22Rv1 (cell line): ENCODE results near the gene FBRSL1.

Experiments used
- H3K27ac ChIP-seq: fragments of 450-650 bp; 2 replicates; pipeline ENCODE4 v1.5.1; 2017
- ZFX ChIP-seq: fragments of 450-650 bp; IDR thresholded peaks from 2 replicates; pipeline ENCODE4 v1.6.1; 2017; ENCODE audit warnings: antibody characterized with exemption, borderline replicate concordance
- TF ChIP-seq, protein P1 (sequence below): fragments of 450-650 bp; IDR thresholded peaks from 2 replicates; pipeline ENCODE4 v1.5.1; 2017; ENCODE audit warnings: mild to moderate bottlenecking

Gene FBRSL1

GRCh38 chr12:132454933-132455418, 35.0 kb upstream of the FBRSL1 start:
- TF ChIP-seq ZFX, result no peak
- TF ChIP-seq, protein P1, sequence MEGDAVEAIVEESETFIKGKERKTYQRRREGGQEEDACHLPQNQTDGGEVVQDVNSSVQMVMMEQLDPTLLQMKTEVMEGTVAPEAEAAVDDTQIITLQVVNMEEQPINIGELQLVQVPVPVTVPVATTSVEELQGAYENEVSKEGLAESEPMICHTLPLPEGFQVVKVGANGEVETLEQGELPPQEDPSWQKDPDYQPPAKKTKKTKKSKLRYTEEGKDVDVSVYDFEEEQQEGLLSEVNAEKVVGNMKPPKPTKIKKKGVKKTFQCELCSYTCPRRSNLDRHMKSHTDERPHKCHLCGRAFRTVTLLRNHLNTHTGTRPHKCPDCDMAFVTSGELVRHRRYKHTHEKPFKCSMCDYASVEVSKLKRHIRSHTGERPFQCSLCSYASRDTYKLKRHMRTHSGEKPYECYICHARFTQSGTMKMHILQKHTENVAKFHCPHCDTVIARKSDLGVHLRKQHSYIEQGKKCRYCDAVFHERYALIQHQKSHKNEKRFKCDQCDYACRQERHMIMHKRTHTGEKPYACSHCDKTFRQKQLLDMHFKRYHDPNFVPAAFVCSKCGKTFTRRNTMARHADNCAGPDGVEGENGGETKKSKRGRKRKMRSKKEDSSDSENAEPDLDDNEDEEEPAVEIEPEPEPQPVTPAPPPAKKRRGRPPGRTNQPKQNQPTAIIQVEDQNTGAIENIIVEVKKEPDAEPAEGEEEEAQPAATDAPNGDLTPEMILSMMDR, result no peak
- no peak overlapping the region for H3K27ac ChIP-seq

- no peak overlapping the region for H3K27ac ChIP-seq
- no peak for TF ChIP-seq ZFX
- TF ChIP-seq, protein P1, result no peak
Measured at GRCh38 chr12:132455565-132455964, 34.4 kb upstream of the FBRSL1 start.

DNA sequence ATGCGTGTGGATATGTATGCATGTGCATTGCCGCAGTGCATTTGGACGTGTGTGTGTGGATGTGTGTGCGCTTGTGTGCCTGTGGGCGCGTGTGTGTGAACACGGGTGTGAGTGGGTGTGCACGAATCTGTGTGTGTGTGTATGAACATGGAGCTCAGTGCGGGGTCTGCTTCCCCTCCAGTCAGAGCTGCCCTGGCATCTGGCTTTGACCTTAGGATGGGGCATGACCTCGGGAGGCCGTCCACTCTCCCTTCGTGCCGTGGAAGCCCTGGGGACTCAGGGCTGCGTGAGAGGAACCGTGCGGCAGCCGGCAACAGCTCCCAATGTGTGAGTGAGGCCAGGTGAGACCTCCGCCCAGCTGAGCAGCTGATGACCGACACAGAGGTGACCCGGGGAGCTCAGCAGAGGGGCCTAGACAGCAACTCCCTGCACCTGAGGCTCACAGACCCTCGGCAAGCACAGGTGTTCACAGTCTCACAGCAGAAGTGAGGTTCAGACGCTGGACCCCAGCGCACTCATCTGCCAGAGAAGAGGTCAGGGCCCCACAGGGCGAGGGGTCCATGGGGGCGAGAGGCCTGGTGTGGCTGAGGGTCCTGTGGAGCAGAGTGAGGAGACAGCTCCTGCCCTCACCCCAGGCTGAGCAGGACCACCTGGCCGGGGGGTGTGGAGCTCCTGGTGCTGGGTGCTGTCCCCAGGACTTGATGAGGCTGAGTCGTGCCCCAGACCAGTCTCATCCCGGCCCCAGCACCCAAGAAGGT, 33.6 kb upstream of the FBRSL1 start:
- H3K27ac ChIP-seq, result no peak overlapping the region
- no peak for TF ChIP-seq ZFX
- TF ChIP-seq, protein P1, result no peak

GRCh38 chr12:132456944-132457495, 32.9 kb upstream of the FBRSL1 start:
- TF ChIP-seq, protein P1, result no peak
- no peak for TF ChIP-seq ZFX
- no peak overlapping the region for H3K27ac ChIP-seq

GRCh38 chr12:132458441-132458840, 31.5 kb upstream of the FBRSL1 start:
- no peak overlapping the region for H3K27ac ChIP-seq
- TF ChIP-seq, protein P1, result no peak
- TF ChIP-seq ZFX, result no peak

- TF ChIP-seq, protein P1, result no peak
- H3K27ac ChIP-seq, result no peak overlapping the region
Measured at GRCh38 chr12:132458846-132459641, 30.9 kb upstream of the FBRSL1 start.

GRCh38 chr12:132460571-132460970, 29.4 kb upstream of the FBRSL1 start:
- H3K27ac ChIP-seq, result no peak overlapping the region
- TF ChIP-seq ZFX, result no peak
- TF ChIP-seq, protein P1, result peak; percentile 71
